HG02571 (cell line): ENCODE results near the gene CRYGN.

Experiments used
- ATAC-seq: cut with Tn5 transposase; IDR thresholded peaks from one replicate; pipeline ENCODE4 v1.9.1; 2021; ENCODE audit warnings: mild to moderate bottlenecking, moderate library complexity; ENCODE audit not compliant: unreplicated experiment

The CRYGN gene

DNA sequence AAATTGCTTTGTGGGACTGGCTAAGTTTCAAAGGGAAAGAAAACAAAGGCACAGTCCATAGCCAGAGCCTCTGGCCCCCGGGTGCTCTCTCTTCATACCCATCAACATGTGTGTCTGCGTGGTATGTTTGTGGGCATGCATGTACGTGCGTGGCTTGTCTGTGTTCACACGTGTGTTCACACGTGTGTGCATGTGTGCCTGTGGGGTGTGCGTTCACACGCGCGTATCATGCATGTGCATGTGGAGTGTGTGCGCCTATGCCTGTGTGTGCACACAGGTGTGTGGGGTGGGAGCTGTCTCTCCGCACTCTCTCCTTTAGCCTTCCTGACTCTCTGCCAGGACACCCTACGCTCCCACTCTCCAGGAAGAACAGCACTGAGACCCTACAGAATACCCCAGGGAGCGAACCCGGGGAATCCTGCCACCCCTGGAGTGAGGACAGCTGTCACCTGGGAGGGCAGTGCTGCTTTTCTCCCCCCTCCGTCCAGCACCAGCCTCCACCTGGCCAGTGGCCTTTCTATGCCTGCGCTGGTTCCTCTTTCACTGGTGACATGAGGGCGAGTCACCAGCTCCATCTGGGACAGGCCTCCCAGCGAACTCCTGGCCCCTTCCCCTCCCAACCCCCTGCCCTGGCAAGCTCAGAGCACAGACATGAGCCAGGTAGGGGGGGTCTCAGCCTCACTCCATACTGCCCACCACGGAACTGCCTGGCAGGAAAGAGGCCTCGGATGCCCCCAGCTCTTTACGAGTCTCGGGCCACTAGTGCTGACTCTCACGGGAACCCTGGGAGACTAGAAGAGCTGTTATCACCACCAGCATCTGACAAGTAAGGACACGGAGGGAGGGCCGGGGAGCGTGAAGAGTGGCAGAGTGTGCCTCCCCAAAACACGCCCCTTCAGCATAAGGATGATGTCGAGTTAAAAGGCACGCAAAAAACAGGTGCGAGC is 46.6 kb downstream of the CRYGN start:
- no peak for ATAC-seq

DNA sequence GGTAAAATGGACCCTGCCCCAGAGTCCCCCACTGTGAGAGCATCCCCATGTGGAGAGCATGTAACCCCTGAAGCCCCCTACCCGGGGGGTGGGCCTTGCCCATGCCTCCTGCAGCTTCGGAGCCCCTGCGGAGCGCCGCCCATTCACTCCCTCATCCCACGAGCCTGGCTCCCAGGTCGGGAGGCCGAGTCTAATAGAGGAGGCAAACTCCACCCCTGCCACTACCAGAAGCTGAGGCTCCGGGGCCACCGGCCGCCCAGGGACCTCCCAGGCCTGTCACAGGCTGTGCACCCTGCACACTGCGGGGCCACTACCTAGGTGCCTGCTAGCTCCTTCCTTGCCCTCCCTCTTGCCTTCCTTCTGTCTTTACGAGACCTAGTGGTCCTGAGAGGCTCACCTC is 47.5 kb downstream of the CRYGN start:
- ATAC-seq: no peak

DNA sequence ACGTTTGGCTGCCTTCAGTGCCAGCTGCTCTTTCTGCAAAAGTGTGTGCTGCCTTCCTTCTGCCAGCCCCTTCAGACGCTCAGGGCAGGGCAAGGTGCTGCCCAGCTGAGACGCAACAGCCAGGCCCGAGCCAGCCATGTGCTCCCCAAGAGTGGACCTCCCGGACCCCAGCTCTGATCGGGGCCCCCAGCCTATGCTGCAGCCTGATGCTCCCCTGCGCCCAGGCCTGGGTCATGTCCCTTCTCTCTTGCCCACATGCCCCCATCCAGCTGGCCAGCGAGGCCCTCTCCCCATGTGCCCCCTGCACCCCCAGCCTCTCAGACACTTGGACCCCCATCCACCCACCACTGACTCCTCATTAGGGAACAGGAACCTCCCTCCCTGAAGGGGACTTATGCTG is 47.9 kb downstream of the CRYGN start:
- ATAC-seq: no peak

DNA sequence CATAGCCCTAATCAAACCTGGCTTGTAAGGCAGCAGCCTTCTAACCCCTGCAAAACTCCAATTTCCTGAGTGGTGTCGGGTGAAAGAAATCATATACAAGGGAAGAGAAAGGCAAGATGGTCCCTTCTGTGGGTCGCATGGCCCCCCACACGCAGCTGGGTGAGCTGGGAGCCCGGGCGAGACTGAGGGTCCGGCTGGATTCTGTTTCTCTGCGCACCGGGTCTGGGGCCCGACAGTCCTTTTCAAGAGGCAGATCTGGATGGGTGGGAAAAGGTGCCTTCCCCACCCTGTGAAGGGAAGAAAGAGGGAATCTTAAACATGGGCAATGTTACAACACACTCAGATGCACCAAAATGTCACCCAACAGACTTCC is 48.6 kb downstream of the CRYGN start:
- ATAC-seq: no peak

DNA sequence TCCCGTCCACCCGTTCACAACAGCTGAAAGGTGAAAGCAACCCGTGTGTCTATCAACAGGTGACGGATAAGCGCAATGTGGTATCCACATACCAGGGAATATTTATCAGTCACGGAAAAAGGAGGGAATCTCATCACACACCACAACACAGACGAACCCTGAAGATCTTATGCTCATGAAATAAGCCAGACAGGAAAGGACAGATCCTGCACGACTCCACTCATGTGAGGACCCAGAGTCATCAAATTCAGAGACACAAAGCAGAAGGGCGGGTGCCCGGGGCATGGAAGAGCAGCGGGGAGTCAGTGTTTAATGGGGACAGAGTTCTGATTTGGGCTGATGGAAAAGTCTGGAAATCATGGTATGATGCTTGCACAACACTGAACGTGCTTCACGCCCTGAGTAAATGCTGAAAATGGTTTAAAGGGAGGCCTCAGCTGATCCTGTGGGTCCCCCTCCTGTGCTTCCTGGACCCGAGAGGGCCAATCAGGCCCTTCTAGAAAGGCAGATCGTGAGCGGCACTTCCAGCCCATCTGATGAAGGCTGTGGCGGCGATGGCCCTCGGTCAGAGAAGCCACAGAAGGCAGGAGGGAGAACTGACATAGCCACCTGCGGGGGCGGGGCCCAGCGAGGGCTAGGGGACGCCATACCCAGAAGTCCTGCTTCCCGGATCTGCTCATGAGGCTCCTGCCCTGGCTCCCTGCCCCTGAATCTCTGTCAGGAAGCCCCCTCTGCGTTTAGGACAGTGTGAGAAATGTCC is 49.2 kb downstream of the CRYGN start:
- ATAC-seq: no peak

DNA sequence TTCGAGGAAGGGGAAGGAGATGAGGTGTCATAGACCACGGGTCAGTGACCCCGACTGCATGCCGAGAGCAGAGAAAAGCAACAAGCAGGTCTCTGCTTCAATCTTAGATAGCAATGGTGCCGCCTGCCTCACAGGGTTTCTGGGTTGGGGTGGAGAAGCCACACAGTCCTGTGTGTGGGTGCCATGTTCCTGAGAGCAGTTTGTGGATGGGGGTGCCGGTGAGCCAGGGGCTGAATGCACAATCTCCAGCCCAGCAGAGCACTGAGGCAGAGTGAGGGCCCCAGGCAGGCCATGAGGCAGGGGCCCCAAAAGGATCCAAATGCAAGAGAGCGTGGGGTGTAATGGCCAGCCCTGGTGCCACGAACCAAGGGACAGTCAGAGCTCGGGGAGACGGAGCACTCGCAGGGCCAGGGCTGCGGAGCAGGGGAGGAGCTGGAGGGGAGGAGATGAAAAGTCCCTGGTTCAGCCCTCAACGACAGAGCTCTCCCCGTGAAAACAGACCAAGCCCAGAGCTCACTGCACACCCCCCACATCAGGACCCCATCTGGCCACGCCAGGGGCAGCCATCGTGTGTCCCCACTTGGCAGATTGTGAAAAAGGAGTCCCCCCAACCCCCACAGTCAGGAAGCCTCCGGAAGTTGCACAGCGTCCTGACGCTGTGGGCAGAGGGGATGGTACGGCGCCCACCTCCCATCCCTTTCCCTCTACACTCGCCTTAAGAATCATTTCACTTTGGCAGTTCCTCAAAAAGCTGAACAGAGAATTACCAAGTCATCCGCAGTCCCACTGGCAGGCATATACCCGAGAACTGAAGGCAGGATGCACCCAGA is 50.0 kb downstream of the CRYGN start:
- no peak for ATAC-seq

DNA sequence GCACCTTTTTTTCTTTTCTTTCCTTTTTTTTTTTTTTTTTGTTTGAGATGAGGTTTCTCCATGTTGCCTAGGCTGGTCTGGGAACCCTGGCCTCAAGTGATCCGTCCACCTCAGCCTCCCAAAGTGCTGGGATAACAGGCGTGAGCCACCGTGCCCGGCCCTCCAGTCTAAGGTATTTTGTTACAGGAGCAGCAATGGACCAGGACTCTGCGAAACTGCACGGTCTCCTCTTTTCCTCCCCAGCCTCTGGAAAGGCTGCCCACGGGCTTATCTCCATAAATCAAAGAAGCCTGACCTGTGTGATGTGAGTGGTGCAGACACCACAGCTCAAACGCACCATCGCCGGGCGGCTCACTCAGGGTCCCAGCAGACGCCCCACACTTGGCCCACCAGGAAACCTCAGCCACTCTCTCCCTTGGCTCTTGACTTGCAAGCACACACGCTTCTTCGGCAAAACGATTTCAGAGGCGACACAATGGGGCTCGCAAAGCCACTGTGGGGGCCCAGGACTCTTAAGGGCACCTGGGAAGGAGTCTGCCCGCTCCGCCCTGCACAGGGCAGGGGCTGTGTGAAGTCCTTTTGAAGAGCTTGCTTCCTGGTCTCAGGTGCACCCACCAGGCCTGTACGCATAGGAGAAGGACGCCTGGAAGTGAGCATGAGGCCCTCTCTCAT is 50.7 kb downstream of the CRYGN start:
- no peak for ATAC-seq

DNA sequence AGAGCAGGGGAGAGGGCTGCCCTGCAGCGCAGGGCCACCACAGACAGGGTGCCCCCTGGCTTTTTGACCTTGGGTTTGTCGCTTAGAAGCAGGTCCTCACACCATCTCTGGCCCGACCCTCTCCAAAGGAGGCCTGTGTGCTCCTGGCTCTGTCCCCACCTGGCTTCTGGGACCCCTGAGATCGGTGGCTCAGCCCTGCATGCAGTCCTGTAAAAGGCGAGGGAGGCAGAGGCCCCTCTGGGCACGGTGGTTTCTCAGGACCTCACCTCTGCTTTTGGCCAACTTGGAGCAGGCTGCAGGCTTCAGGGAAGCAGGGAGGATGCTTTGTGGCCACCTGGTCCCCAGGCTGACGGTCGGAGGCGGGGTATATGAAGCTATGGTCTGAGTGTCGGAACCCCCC is 51.5 kb downstream of the CRYGN start:
- ATAC-seq: no peak

DNA sequence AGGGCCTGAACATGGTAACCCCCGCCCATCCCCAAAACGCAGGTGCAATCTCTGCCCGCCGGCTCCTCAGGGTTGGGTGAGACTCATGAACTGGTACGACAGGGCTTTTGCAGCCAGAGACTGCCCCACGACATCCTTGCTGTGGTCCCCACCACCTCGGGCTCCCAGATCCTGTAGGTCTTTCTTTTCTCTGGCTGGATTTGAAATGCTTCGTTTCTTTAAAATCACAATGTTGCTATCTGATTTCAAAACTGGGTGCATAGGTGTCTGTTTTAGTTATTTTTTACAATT is 52.0 kb downstream of the CRYGN start:
- no peak for ATAC-seq

DNA sequence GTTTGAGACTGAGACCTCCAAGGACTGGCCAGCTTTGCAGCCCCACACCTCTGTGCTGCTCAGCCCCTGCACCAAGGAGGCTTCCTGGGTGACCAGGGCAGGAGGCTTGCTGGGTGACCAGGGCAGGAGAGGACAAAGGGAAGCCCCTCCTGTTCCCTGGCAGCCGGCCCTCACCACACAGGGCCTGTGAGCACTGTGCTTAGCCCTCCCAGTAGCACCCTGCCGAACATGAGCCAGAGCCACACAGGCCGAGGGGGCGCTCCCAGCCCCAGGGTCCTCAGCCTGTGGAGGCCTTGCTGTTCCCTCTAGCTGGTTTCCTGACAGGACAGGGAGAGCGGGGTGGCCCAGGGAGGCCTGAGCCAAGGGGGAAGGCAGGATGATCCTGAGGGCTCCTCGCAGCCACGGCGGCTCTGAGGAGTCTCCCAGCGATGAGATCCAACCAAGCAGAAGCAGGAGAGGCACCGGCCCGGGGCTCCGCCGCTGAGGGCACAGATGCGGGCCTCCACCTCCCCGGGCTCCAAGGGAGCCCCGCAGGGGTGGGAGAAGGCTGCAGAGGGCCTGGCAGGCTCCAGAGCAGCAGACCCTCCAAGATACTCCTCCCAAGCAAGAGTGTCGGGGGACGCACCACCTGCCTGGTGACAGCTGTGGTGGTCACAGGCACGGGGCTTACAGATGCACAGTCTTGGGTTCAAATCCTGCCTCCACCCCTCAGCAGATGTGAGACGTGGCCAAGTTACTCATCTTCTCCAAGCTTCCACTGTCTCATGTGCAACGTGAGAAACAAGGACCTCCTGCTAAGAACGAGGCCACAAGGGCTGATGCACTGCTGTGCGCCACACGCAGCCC is 52.6 kb downstream of the CRYGN start:
- no peak for ATAC-seq

DNA sequence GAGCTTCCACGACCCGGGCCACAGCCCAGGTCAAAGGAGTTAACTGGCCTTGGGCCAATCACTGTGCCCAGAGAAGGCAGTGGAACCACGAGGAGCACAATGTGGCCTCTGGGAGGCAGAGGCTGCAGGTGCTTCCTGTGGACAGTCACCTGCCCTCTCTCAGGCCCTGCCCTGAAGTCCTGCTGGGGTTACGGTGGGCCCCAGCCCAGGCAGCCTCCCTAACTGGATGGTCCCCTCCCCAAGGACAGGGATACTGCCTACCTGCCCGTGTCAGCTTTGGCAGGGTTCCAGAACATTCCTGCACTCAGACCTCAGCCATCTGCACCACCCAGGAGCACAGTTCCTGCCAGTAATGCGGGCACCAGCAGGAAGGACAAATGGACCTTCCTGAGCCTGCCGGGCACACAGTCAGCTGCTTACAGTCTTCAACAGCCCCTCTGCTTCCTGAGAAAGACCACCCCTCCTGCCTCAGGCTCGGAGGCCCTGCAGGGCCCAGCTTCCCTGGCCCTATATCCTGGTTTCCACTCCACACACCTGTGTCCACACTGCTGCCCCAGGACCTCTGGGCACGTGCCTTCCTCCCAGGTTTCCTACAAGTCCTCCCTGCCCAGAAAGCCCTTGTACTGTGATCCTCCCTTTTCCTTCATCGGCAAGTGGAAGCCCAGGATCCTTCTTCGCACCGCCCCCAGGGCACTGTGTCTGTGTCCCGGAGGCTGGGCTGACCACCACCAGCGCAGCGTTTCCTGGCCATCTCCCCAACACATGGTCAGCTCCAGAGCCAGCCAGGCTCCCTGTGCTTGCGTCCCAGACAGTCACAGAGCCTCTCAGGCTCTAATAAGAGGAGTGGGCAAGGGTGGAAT is 53.4 kb downstream of the CRYGN start:
- ATAC-seq: no peak

DNA sequence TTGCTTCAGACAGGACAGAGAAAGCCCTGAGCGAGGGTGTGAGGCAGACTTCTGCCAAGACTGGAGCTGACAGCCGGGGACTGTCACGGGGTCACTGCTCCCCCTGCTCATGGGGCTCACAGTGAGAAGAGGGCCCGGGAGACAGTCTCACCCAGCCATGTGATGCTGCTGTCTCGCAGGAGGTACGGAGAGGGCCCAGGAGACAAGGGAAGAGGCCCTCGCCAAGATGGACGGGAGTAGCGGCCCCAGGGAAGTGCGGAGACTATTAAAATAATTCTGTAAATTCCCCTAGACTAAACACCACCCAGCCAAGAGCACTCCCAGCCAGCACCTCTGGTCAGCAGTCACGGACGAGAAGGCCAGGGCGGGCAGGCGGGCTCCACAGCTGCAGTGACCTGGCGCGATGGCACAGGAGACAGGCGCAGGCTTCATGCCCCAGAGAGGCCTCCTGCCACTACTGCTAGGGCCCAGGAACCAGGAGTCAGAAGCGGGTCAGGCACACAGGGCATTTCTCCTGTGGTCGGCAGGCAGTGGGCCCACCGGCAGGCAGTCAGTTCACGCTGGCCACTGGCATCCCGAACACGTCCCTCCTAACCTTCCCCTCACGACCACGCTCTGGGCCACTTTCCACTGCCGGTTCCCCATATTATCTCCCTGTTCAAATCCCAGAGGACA is 54.2 kb downstream of the CRYGN start:
- ATAC-seq: no peak

DNA sequence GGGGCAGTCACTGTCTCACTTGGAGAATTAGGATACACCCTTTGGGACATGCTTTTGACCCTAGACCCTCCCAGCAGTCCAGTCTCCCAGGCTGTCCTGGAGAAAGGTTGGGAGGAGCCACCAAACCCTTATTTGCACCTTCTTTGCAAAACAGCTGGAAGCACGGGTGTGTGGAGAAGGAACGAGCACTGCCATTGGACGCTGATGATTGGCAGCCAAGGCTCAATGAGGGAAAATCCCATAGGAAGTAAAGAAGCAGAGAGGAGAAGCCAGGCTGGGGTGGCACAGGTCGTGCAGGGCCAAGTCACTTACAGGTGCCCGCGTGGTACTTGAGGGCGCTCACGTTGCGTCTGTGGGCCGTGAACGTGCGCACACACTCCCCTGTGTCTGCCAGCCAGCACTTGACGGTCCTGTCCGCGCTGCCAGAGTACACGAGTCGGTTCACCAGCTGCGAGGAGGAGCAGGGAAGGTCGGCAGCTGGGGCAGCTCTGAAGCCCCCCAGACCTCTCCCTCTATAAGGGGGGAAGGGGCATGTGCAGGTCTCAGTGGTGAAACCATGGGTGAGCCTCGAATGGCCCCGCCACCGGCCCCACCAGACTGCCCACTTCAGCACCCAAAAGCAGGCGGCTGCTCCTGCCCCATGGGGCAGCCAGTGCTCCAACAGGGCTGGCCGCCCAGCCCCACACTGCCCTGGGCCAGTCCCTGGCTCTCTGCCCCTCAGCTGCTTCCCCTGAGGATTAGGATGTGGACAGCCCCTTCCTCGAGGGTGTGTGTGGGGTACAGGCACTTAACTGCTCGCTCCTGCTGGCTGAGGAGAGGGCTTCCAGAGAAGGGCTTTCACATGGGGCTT is 54.9 kb downstream of the CRYGN start:
- no peak for ATAC-seq

DNA sequence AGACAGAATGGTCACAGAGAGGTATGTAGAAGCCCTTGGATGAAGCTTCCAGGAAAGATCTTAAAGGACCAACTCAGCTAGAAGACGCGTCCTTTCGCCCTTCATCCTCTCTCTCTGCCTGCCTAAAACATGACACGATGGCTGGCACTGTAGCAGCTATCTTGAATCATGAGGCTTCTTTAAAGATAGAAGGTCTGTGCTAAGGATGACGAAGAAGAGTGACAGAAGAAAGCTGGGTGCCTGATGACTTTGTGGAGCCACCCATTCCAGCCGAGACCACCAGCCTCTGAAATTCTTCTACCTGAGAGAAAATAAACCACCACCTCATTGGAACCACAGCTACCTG is 55.6 kb downstream of the CRYGN start:
- ATAC-seq: no peak

DNA sequence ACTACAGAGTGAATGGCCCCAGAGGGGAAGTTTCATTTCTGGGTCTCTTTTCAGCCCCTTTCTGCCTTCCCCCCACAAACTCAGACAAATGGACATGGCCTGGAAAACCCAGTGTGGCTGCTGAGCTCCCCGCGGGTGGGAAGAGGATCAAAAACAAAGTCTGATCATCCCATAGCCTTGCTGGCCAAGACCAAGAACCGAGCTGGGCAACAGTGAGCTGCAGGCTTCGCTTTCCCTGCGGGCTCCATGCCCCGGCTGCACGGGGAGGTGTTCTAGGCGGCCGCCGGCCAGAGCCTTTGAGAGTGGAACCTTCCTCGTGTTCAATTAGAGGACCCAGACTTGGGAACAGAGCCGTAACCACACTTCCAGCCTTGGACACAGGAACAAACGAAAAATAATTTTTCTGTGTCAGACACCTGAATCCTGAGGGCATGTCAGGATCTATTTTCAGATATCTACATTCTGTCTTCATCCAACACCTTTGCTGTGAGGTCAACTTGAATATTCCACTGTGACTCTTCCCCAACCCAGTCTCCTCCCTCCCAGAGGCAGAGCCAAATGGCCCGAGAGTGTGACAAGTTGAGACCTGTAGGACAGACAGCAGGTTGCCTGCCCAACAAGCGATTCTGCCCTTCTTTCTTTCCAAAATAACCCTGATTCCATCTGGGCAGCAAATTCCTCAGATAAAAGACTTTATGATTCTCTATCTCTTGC is 56.1 kb downstream of the CRYGN start:
- ATAC-seq: no peak

DNA sequence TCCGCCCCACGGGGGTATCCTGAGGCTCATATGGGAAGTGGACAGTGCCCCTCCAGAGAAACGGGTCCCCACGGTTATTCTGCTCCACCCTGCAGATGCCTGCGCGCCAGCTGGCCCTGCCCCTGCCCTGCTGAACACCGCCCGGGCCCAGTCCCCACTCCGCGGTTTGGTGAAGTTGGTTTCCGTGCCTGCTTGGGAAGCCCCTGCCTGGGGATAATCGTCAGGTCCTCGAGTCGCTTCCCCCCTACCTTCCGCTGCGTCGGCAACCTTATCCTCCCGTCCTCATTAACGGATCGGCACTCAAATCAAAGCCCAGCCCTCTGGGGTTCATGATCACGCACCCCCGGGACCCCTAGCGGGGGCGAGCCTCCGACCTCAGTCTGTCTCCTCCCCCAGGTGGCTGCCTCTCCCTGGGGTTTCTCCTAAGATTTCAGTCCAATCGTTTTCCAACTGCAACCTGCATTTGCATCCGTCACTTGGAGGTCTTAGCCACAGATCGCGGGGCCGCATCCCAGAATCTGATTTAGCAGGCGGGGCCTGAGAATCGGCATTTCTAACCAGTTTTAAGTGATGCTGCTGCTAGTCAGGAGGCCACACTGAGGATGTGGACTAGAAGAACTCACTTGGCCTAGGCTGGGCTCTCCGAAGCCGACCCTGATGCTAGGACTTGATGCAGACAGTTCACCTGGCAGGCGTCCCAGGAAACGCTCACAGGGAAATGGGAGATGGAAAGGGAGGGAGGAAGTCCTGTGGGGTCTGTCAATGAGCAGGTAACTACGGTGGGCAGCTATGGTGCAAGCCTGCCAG is 57.7 kb downstream of the CRYGN start:
- no peak for ATAC-seq
